CD4-positive, CD25-positive, alpha-beta regulatory T cell (primary cell): ENCODE data around the gene DONSON. TPM values are rescaled to one million over a fixed set of nuclear protein-coding genes. Genes with fewer than 3 reads are reported as not detected.

Experiments used
- ATAC-seq, 2 donors: fragments of 150-1000 bp; cut with Tn5 transposase; one replicate each; pipeline ENCODE4 v1.10.0; 2021; ENCODE audit warnings: low read depth in 2 of 2, moderate number of reproducible peaks in 2 of 2, moderate library complexity in 1 of 2
- DNase-seq, 3 donors: peaks; one replicate each; pipeline versions ENCODE4 v3.0.0 to v3.0.0-alpha.2; 2012 to 2022; ENCODE audit warnings: mixed read lengths in 1 of 3
- H3K27ac ChIP-seq: one replicate; pipeline ENCODE4 v1.7.0; 2013; ENCODE audit warnings: mild to moderate bottlenecking, low read length; ENCODE audit not compliant: insufficient read depth, poor library complexity, severe bottlenecking
- H3K27me3 ChIP-seq: one replicate; pipeline ENCODE4 v1.7.0; 2013; ENCODE audit warnings: low read length; ENCODE audit not compliant: control insufficient read depth, insufficient read depth
- H3K36me3 ChIP-seq: one replicate; pipeline ENCODE4 v1.7.0; 2013; ENCODE audit warnings: mild to moderate bottlenecking, low read length, moderate library complexity; ENCODE audit not compliant: control insufficient read depth, insufficient read depth
- H3K4me1 ChIP-seq: 2 replicates; pipeline ENCODE4 v1.7.0; 2013; ENCODE audit warnings: mild to moderate bottlenecking, low read length; ENCODE audit not compliant: insufficient read depth, control insufficient read depth, poor library complexity, severe bottlenecking
- H3K4me3 ChIP-seq: one replicate; pipeline ENCODE4 v1.7.0; 2013; ENCODE audit warnings: low read depth, mild to moderate bottlenecking, low read length, moderate library complexity
- H3K9me3 ChIP-seq, 2 experiments: 1 replicate in 1 of 2; 2 replicates in 1 of 2; pipeline ENCODE4 v1.7.0; 2013; ENCODE audit warnings: low read length in 2 of 2, mild to moderate bottlenecking in 1 of 2, moderate library complexity in 1 of 2; ENCODE audit not compliant: control insufficient read depth in 2 of 2
- H3K27ac Mint-ChIP-seq, 3 donors: one replicate each; pipeline ENCODE4 v1.8.0; 2020 to 2022; ENCODE audit warnings: mild to moderate bottlenecking in 3 of 3, mixed read lengths in 3 of 3, moderate library complexity in 2 of 3
- H3K27me3 Mint-ChIP-seq: one replicate; pipeline ENCODE4 v1.8.0; 2022; ENCODE audit warnings: mild to moderate bottlenecking, mixed read lengths
- H3K36me3 Mint-ChIP-seq: one replicate; pipeline ENCODE4 v1.8.0; 2020; ENCODE audit warnings: mixed read lengths
- H3K4me1 Mint-ChIP-seq, 4 donors: one replicate each; pipeline ENCODE4 v1.8.0; 2020 to 2022; ENCODE audit warnings: mixed read lengths in 4 of 4, mild to moderate bottlenecking in 1 of 4
- H3K4me3 Mint-ChIP-seq, 4 donors: one replicate each; pipeline ENCODE4 v1.8.0; 2020 to 2022; ENCODE audit warnings: mild to moderate bottlenecking in 4 of 4, mixed read lengths in 4 of 4, moderate library complexity in 3 of 4
- H3K9me3 Mint-ChIP-seq, 7 donors: one replicate each; pipeline ENCODE4 v1.8.0; 2020 to 2022; ENCODE audit warnings: mixed read lengths in 7 of 7, mild to moderate bottlenecking in 3 of 7, moderate library complexity in 2 of 7
- polyA plus RNA-seq, 4 donors: library from polyadenylated mRNA; unstranded; fragments of 300-500 nt; fragmentation: Illumina TruSeq; gene quantifications; one replicate each; pipeline ENCODE4 v1.2.3, GENCODE V29; 2021
- total RNA-seq: library from RNA; stranded (reverse); gene quantifications from one replicate; pipeline ENCODE4 v1.2.3, GENCODE V29; 2022

Gene DONSON
- total and polyA plus RNA-seq, 5 donors from 2014 or later, result 4.2 to 15.2 (median 5.0) TPM

GRCh38 chr21:33544451-33545195 lies 43.9 kb downstream of the DONSON start:
- H3K27me3 Mint-ChIP-seq, result no peaks in the 10 kb centered on the region
- ATAC-seq (no peak), DNase-seq (no peak)
- Histone ChIP-seq H3K9me3 (no peaks in the 10 kb centered on the region), H3K27me3 (no peaks in the 10 kb centered on the region), H3K4me1 (peaks cover 37% of the 10 kb centered on the region), H3K27ac (peak overlapping the region; percentile 100), H3K4me3 (peak overlapping the region; percentile 97), H3K36me3 (peaks cover 31% of the 10 kb centered on the region)
- H3K36me3 Mint-ChIP-seq, result peaks cover 20% of the 10 kb centered on the region
- H3K9me3 Mint-ChIP-seq, result no peaks in the 10 kb centered on the region
- H3K27ac Mint-ChIP-seq, result peak overlapping the region; percentile 99
- H3K4me1 Mint-ChIP-seq, result peaks cover 24 to 66% (median 51%) of the 10 kb centered on the region in 4 donors
- H3K4me3 Mint-ChIP-seq, result peak overlapping the region; percentile 94 to 100 (median 96)

- H3K4me3 ChIP-seq, result peak overlapping the region; percentile 97
- no peaks in the 10 kb centered on the region for H3K9me3 Mint-ChIP-seq
- no peaks in the 10 kb centered on the region for H3K9me3 ChIP-seq
- H3K27ac Mint-ChIP-seq, result peak overlapping the region; percentile 99
- no peaks in the 10 kb centered on the region for H3K27me3 ChIP-seq
- no peaks in the 10 kb centered on the region for H3K27me3 Mint-ChIP-seq
- H3K4me1 Mint-ChIP-seq, result peaks cover 23 to 63% (median 45%) of the 10 kb centered on the region in 4 donors
- DNase-seq, result peak in 1 of 3 donors; percentile 55
- peaks cover 17% of the 10 kb centered on the region for H3K36me3 Mint-ChIP-seq
- H3K4me3 Mint-ChIP-seq, result peak overlapping the region; percentile 94 to 100 (median 96)
- H3K36me3 ChIP-seq, result peaks cover 21% of the 10 kb centered on the region
- H3K27ac ChIP-seq, result peak overlapping the region; percentile 100
- peaks cover 37% of the 10 kb centered on the region for H3K4me1 ChIP-seq
- ATAC-seq, result no peak
Measured at GRCh38 chr21:33543505-33544129, 44.9 kb downstream of the DONSON start.

DNA sequence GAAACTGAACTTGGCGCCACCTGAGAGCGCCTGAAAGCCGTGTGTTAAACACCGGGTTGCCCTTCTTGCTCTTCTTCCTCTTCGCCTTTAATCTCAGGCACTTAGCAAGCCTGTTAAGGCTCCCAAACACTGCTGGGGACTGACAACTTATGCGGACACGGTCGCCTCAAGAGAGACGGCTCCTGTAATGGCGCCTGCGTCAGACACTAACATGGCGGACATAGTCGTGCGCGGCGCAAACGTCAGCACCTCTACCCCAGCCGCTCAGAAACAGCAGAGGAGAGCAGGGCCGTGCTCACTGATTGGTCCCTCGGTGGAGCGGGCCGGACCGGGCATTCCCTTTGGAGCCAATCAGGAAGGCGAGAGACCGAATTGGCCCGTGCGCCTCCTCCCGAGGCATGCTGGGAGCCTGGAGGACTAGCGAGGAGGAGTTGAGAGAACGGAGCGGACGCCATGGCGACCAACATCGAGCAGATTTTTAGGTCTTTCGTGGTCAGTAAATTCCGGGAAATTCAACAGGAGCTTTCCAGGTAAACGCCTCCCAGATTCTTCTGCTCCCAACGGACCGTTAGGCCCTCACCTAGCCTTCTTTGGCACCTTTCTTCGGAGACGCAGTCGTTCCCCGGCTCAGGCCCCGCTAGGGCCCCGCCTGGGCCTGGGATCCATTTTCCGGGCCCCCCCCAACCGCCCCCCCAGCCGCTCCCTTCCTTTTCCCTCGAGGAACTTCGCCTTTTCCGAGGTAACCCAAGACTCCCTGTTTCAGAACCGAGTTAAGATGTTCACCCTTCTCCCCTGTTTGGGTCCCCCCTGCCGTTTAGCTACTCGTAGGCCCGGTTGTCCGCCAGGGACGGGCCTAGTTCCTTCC lies 45.6 kb downstream of the DONSON start, which contains the start of gene SON:
TSS of gene SON (plus strand) at position 399 of the 865 bp plus-strand sequence. CDS start at position 454, 55 bp downstream.
- no peaks in the 10 kb centered on the region for H3K27me3 Mint-ChIP-seq
- H3K4me1 Mint-ChIP-seq, result peaks cover 16 to 58% (median 42%) of the 10 kb centered on the region in 4 donors
- peak within 1 kb of the TSS; percentile 99 for H3K27ac Mint-ChIP-seq
- Histone ChIP-seq H3K9me3 (no peaks in the 10 kb centered on the region), H3K27ac (peak within 1 kb of the TSS; percentile 100), H3K4me3 (peak within 1 kb of the TSS; percentile 98), H3K4me1 (peaks cover 37% of the 10 kb centered on the region), H3K27me3 (no peaks in the 10 kb centered on the region), H3K36me3 (peaks cover 19% of the 10 kb centered on the region)
- peak within 1 kb of the TSS; percentile 94 to 100 (median 96) for H3K4me3 Mint-ChIP-seq
- no peaks in the 10 kb centered on the region for H3K9me3 Mint-ChIP-seq
- DNase-seq (peak; percentile 98 to 99 (median 98)), ATAC-seq (peak; percentile 93 to 96)
- H3K36me3 Mint-ChIP-seq, result peaks cover 14% of the 10 kb centered on the region

- H3K4me1 Mint-ChIP-seq, result peaks cover 16 to 59% (median 47%) of the 10 kb centered on the region in 4 donors
- DNase-seq (peak; percentile 80 to 87 (median 82)), ATAC-seq (peak; percentile 47 to 55)
- H3K27ac ChIP-seq, result peak within 1 kb of the TSS; percentile 100
- peaks cover 22% of the 10 kb centered on the region for H3K36me3 Mint-ChIP-seq
- no peaks in the 10 kb centered on the region for H3K9me3 Mint-ChIP-seq
- H3K27me3 Mint-ChIP-seq, result no peaks in the 10 kb centered on the region
- no peaks in the 10 kb centered on the region for H3K27me3 ChIP-seq
- H3K27ac Mint-ChIP-seq, result peak within 1 kb of the TSS; percentile 99
- H3K4me3 Mint-ChIP-seq, result peak within 1 kb of the TSS; percentile 94 to 100 (median 96)
- H3K36me3 ChIP-seq, result peaks cover 22% of the 10 kb centered on the region
- H3K4me1 ChIP-seq, result peaks cover 37% of the 10 kb centered on the region
- H3K4me3 ChIP-seq, result peak within 1 kb of the TSS; percentile 98
- H3K9me3 ChIP-seq, result no peaks in the 10 kb centered on the region
Measured at GRCh38 chr21:33541756-33542639, 46.5 kb downstream of the DONSON start, which contains the start of gene GART. TSS of gene GART (minus strand) at chr21:33542117. CDS start at chr21:33539315, 2,802 bp downstream.

GRCh38 chr21:33541105-33541711 lies 47.3 kb downstream of the DONSON start:
- no peaks in the 10 kb centered on the region for H3K27me3 ChIP-seq
- no peaks in the 10 kb centered on the region for H3K9me3 ChIP-seq
- peak overlapping the region; percentile 94 to 100 (median 96) for H3K4me3 Mint-ChIP-seq
- ATAC-seq (no peak), DNase-seq (peak in 1 of 3 donors; percentile 23)
- H3K27ac Mint-ChIP-seq, result peak overlapping the region; percentile 99
- no peaks in the 10 kb centered on the region for H3K27me3 Mint-ChIP-seq
- H3K36me3 Mint-ChIP-seq, result peaks cover 25% of the 10 kb centered on the region
- H3K4me1 ChIP-seq, result peaks cover 32% of the 10 kb centered on the region
- peak overlapping the region; percentile 98 for H3K4me3 ChIP-seq
- H3K9me3 Mint-ChIP-seq, result no peaks in the 10 kb centered on the region
- peak overlapping the region; percentile 100 for H3K27ac ChIP-seq
- H3K4me1 Mint-ChIP-seq, result peaks cover 16 to 55% (median 49%) of the 10 kb centered on the region in 4 donors
- peaks cover 24% of the 10 kb centered on the region for H3K36me3 ChIP-seq

GRCh38 chr21:33540711-33541104 lies 47.8 kb downstream of the DONSON start:
- Histone ChIP-seq H3K9me3 (no peaks in the 10 kb centered on the region), H3K4me1 (peaks cover 27% of the 10 kb centered on the region), H3K4me3 (peak overlapping the region; percentile 98), H3K36me3 (peaks cover 27% of the 10 kb centered on the region), H3K27me3 (no peaks in the 10 kb centered on the region), H3K27ac (peak overlapping the region; percentile 100)
- H3K27me3 Mint-ChIP-seq, result no peaks in the 10 kb centered on the region
- peak overlapping the region; percentile 85 to 99 (median 96) for H3K27ac Mint-ChIP-seq
- peak in 1 of 3 donors; percentile 23 for DNase-seq
- H3K4me1 Mint-ChIP-seq, result peaks cover 11 to 50% (median 46%) of the 10 kb centered on the region in 4 donors
- H3K9me3 Mint-ChIP-seq, result no peaks in the 10 kb centered on the region
- H3K4me3 Mint-ChIP-seq, result peak overlapping the region; percentile 80 to 100 (median 96)
- no peak for ATAC-seq
- peaks cover 21% of the 10 kb centered on the region for H3K36me3 Mint-ChIP-seq
